Stimulated activated naive CD4-positive, alpha-beta T cell (primary cell): Measurements from ENCODE around the gene SLAIN1.

ENCODE experiments used
- DNase-seq, 6 experiments: peaks; one replicate each; lab custom pipeline; 2025; lab: John Stamatoyannopoulos, UW

Gene SLAIN1

GRCh38 chr13:77751513-77752456 is 54.3 kb downstream of the SLAIN1 start:
- DNase-seq = peak in 5 of 6 experiments; percentile 2 to 59 (median 24)

GRCh38 chr13:77752512-77753069 is 55.1 kb downstream of the SLAIN1 start:
- no peak for DNase-seq

GRCh38 chr13:77760893-77761292 is 63.4 kb downstream of the SLAIN1 start:
- DNase-seq = no peak

- no peak for DNase-seq
Observed at GRCh38 chr13:77767413-77767812, 69.9 kb downstream of the SLAIN1 start.

GRCh38 chr13:77774181-77774580 is 76.7 kb downstream of the SLAIN1 start:
- no peak for DNase-seq

GRCh38 chr13:77776704-77777103 is 79.2 kb downstream of the SLAIN1 start:
- DNase-seq = no peak

GRCh38 chr13:77779552-77780272 is 82.2 kb downstream of the SLAIN1 start:
- DNase-seq = peak in 2 of 6 experiments; percentile 21 to 23

GRCh38 chr13:77781808-77782207 is 84.3 kb downstream of the SLAIN1 start:
- DNase-seq = no peak

GRCh38 chr13:77784515-77784914 is 87.0 kb downstream of the SLAIN1 start:
- DNase-seq = no peak

GRCh38 chr13:77786695-77787287 is 89.3 kb downstream of the SLAIN1 start:
- DNase-seq = no peak

- DNase-seq = no peak
Observed at GRCh38 chr13:77789376-77789775, 91.9 kb downstream of the SLAIN1 start.

GRCh38 chr13:77800219-77800618 is 102.7 kb downstream of the SLAIN1 start:
- DNase-seq = no peak

GRCh38 chr13:77806518-77806917 is 109.0 kb downstream of the SLAIN1 start:
- no peak for DNase-seq

GRCh38 chr13:77807431-77808135 is 110.1 kb downstream of the SLAIN1 start:
- DNase-seq = no peak

- DNase-seq = no peak
Observed at GRCh38 chr13:77810430-77810829, 112.9 kb downstream of the SLAIN1 start.

- no peak for DNase-seq
Observed at GRCh38 chr13:77810878-77811277, 113.4 kb downstream of the SLAIN1 start.

- no peak for DNase-seq
Observed at GRCh38 chr13:77811381-77811780, 113.9 kb downstream of the SLAIN1 start.

GRCh38 chr13:77811981-77812380 is 114.5 kb downstream of the SLAIN1 start:
- DNase-seq = no peak
